ENCODE results near the gene CCDC60. TPM values are rescaled to one million over a fixed set of nuclear protein-coding genes. Genes with fewer than 3 reads are reported as not detected.

CCDC60 gene
- total RNA-seq, 1 donor from 2014 or later = not detected

DNA sequence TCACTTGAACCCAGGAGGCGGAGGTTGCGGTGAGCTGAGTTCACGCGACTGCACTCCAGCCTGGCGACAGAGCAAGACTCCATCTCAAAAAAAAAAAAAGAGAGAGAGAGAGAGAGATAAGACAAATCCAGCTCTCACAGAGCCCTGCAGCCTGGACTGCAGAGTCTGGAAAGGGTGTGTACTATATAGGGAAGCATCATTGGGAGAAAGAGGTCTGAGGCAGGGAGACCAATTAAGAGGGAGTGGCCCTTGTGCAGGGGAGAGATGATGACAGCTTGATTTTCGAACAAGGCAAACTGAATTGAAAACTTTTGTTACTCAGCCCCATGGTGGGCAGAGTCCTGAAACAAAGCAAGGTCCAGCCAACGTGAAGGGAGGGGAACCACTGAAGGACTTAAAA lies 116.2 kb downstream of the CCDC60 start:
- Mint-ChIP-seq H3K4me3 (no peak overlapping the region), H3K27me3 (peaks cover 2% of the 10 kb centered on the region), H3K27ac (no peak overlapping the region), H3K4me1 (no peaks in the 10 kb centered on the region), H3K36me3 (ENCODE audit: low read depth) (no peaks in the 10 kb centered on the region), H3K9me3 (no peaks in the 10 kb centered on the region)
- TF ChIP-seq, protein P1, sequence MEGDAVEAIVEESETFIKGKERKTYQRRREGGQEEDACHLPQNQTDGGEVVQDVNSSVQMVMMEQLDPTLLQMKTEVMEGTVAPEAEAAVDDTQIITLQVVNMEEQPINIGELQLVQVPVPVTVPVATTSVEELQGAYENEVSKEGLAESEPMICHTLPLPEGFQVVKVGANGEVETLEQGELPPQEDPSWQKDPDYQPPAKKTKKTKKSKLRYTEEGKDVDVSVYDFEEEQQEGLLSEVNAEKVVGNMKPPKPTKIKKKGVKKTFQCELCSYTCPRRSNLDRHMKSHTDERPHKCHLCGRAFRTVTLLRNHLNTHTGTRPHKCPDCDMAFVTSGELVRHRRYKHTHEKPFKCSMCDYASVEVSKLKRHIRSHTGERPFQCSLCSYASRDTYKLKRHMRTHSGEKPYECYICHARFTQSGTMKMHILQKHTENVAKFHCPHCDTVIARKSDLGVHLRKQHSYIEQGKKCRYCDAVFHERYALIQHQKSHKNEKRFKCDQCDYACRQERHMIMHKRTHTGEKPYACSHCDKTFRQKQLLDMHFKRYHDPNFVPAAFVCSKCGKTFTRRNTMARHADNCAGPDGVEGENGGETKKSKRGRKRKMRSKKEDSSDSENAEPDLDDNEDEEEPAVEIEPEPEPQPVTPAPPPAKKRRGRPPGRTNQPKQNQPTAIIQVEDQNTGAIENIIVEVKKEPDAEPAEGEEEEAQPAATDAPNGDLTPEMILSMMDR (IDR thresholded peaks at IDR 0.05) = no peak
- ChIA-PET CTCF (no interaction called here), POLR2A (no interaction called here)
- no peak for ATAC-seq (ENCODE audit: low read depth)
- intact Hi-C loops (cut with micrococcal nuclease) = no loop called here
- no peak for DNase-seq

GRCh38 chr12:119456824-119457223 lies 122.3 kb downstream of the CCDC60 start:
- Mint-ChIP-seq H3K36me3 (ENCODE audit: low read depth) (no peaks in the 10 kb centered on the region), H3K27ac (no peak overlapping the region), H3K27me3 (peaks cover 7% of the 10 kb centered on the region), H3K4me3 (no peak overlapping the region), H3K9me3 (peaks cover 8% of the 10 kb centered on the region), H3K4me1 (no peaks in the 10 kb centered on the region)
- ATAC-seq (ENCODE audit: low read depth) (no peak), DNase-seq (no peak)
- POLR2A ChIA-PET = no interaction called here
- intact Hi-C loops (cut with micrococcal nuclease) = no loop called here
- TF ChIP-seq, protein P1 (IDR thresholded peaks at IDR 0.05) = no peak
- CTCF ChIA-PET = no interaction called here

GRCh38 chr12:119457271-119457670 lies 122.7 kb downstream of the CCDC60 start:
- Mint-ChIP-seq H3K4me1 (no peaks in the 10 kb centered on the region), H3K4me3 (no peak overlapping the region), H3K36me3 (ENCODE audit: low read depth) (no peaks in the 10 kb centered on the region), H3K27ac (no peak overlapping the region), H3K9me3 (peaks cover 8% of the 10 kb centered on the region), H3K27me3 (peaks cover 7% of the 10 kb centered on the region)
- ChIA-PET CTCF (no interaction called here), POLR2A (no interaction called here)
- ATAC-seq (ENCODE audit: low read depth) (no peak), DNase-seq (no peak)
- TF ChIP-seq, protein P1 (IDR thresholded peaks at IDR 0.05) = no peak
- intact Hi-C loops (cut with micrococcal nuclease) = no loop called here

GRCh38 chr12:119459481-119459880 lies 125.0 kb downstream of the CCDC60 start:
- POLR2A ChIA-PET = no interaction called here
- Mint-ChIP-seq H3K4me3 (no peak overlapping the region), H3K27me3 (peaks cover 4% of the 10 kb centered on the region), H3K4me1 (no peaks in the 10 kb centered on the region), H3K9me3 (peaks cover 9% of the 10 kb centered on the region), H3K36me3 (ENCODE audit: low read depth) (no peaks in the 10 kb centered on the region), H3K27ac (no peak overlapping the region)
- DNase-seq (no peak), ATAC-seq (ENCODE audit: low read depth) (no peak)
- CTCF ChIA-PET = no interaction called here
- TF ChIP-seq, protein P1 (IDR thresholded peaks at IDR 0.05) = no peak
- intact Hi-C loops (cut with micrococcal nuclease) = no loop called here

- no peak overlapping the region for H3K27ac Mint-ChIP-seq
Measured at GRCh38 chr12:119460876-119461275, 126.3 kb downstream of the CCDC60 start.

More at GRCh38 chr12:119460876-119461275, 126.3 kb downstream of the CCDC60 start:
- H3K9me3 Mint-ChIP-seq = peaks cover 11% of the 10 kb centered on the region
- DNase-seq = no peak
- CTCF ChIA-PET = no interaction called here
- H3K4me1 Mint-ChIP-seq = no peaks in the 10 kb centered on the region
- ATAC-seq (ENCODE audit: low read depth) = no peak
- TF ChIP-seq, protein P1 (IDR thresholded peaks at IDR 0.05) = no peak
- intact Hi-C loops (cut with micrococcal nuclease) = no loop called here
- peaks cover 4% of the 10 kb centered on the region for H3K27me3 Mint-ChIP-seq
- no peaks in the 10 kb centered on the region for H3K36me3 Mint-ChIP-seq (ENCODE audit: low read depth)
- H3K4me3 Mint-ChIP-seq = no peak overlapping the region
- POLR2A ChIA-PET = no interaction called here

Data from activated B cell treated with CpG ODN at 0.5 μM for 24 hours (primary cell).